PFSK-1 (cell line): ENCODE measurements around the gene SLC22A6.

Source experiments
- FOXP2 ChIP-seq: optimal IDR thresholded peaks from 2 replicates; pipeline ENCODE3; 2011; ENCODE audit warnings: borderline replicate concordance, control low read depth, inconsistent platforms; ENCODE audit not compliant: insufficient read depth; ENCODE audit errors: extremely low read length, extremely low read depth
- POLR2AphosphoS5 ChIP-seq: IDR thresholded peaks from 2 replicates; pipeline ENCODE4 v1.6.1; 2012; ENCODE audit warnings: low read depth, mild to moderate bottlenecking, control low read depth, low read length, moderate library complexity
- SIN3A ChIP-seq: IDR thresholded peaks from 2 replicates; pipeline ENCODE4 v1.6.1; 2012; ENCODE audit warnings: mild to moderate bottlenecking, low read length, moderate library complexity, borderline replicate concordance; ENCODE audit not compliant: insufficient read depth
- TAF1 ChIP-seq: IDR thresholded peaks from 2 replicates; pipeline ENCODE4 v1.6.1; 2012; ENCODE audit warnings: low read length, control low read depth, borderline replicate concordance; ENCODE audit not compliant: insufficient read depth
- TF ChIP-seq, protein P1 (sequence below), 2 experiments: IDR thresholded peaks; 2 replicates each; pipeline versions ENCODE4 v1.6.1 to v1.8.0; 2011 to 2012; ENCODE audit warnings: low read depth in 2 of 2, low read length in 2 of 2, control low read depth in 1 of 2, inconsistent platforms in 1 of 2, mild to moderate bottlenecking in 1 of 2, moderate library complexity in 1 of 2; ENCODE audit not compliant: insufficient read depth in 1 of 2

The SLC22A6 gene

DNA sequence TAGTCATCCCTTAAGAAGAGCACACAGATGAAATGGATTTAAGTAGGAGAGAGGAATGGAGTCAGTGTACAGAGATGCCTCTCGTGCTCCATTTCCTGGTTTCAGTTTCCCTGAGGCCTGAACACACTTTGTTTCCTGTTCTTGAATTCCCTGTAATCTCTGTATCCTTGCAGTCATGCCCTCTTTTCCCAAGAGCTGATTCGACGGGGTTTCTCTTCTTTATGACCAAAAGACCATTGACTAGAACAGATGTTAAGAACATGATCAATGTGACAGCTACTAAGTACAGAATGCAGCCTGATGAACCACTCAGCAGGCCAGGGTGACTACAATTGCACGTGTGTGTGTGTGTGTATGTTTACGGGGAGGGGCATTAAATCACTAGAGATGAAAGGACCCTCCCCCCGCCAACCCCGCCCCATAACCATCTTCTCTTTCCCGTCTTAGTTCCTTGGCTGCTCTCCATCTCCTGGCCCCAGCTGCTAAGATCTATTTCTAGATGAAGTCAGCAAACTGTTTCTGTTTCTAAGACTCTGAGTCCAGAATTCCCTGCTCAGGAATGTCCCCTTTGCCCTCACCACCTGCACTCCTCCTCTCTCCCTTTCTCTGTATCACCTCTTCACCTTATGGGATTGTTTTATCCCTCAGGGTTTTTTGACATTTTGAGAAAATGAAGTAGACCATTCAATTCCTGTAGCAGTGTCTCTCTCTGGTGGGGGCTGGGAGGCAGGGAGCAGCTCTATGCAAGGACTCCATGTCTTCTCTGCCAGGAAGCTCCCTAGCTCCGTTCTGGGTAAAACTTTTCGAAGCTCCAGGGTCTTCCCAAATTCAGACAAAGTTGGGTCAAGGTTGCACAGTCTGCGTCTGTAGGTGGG lies 26.0 kb downstream of the SLC22A6 start:
- peak; percentile 83; the same call in 1 of the 2 replicates for TF ChIP-seq SIN3A
- TF ChIP-seq TAF1 = no peak
- TF ChIP-seq POLR2AphosphoS5 = no peak
- TF ChIP-seq, protein P1, sequence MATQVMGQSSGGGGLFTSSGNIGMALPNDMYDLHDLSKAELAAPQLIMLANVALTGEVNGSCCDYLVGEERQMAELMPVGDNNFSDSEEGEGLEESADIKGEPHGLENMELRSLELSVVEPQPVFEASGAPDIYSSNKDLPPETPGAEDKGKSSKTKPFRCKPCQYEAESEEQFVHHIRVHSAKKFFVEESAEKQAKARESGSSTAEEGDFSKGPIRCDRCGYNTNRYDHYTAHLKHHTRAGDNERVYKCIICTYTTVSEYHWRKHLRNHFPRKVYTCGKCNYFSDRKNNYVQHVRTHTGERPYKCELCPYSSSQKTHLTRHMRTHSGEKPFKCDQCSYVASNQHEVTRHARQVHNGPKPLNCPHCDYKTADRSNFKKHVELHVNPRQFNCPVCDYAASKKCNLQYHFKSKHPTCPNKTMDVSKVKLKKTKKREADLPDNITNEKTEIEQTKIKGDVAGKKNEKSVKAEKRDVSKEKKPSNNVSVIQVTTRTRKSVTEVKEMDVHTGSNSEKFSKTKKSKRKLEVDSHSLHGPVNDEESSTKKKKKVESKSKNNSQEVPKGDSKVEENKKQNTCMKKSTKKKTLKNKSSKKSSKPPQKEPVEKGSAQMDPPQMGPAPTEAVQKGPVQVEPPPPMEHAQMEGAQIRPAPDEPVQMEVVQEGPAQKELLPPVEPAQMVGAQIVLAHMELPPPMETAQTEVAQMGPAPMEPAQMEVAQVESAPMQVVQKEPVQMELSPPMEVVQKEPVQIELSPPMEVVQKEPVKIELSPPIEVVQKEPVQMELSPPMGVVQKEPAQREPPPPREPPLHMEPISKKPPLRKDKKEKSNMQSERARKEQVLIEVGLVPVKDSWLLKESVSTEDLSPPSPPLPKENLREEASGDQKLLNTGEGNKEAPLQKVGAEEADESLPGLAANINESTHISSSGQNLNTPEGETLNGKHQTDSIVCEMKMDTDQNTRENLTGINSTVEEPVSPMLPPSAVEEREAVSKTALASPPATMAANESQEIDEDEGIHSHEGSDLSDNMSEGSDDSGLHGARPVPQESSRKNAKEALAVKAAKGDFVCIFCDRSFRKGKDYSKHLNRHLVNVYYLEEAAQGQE (IDR thresholded peaks at IDR 0.05; ENCODE audit: insufficient read depth in 1 of 2, low read depth in 2 of 2, low read length in 2 of 2) = no peak
- TF ChIP-seq FOXP2 = peak; percentile 48

DNA sequence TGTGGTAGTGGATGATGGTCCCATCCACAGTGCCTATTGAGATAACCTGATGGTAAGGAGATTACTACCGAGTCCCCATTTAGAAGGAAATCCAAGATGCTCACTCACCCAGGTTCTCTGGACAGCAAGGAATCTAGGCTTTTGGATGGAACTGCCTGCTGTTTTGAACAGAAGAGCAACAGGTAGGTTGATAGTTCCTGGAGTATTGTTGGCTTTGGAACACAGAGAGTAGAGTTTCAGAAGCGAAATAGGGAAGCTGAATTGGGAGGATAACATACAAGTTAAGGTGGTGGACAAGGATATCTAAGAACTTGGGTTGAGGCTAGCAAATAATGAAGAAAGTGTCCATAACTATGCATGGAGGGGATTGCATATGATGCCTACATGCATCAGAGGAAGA lies 27.6 kb downstream of the SLC22A6 start:
- TF ChIP-seq FOXP2 (no peak), SIN3A (no peak), POLR2AphosphoS5 (no peak)

DNA sequence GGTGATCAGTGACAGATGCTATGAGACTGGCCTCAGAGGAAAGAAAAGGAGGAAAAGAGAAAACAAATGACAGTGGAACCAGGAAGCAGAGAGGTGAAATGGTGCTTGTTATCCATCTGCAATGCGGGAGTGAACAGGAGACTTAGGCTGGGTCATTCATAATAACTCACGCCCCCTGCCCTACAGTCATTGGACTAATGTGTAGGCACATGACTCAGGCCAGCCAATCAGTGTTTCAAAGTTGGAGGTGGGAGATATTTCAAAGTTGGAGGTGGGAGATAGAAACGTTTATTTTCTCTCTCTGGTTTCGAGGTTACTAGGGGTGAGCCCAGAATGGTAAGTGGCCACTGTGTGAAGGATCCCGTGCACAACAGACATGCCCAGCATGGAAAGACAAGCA lies 30.3 kb downstream of the SLC22A6 start:
- TF ChIP-seq TAF1 (no peak), FOXP2 (no peak), POLR2AphosphoS5 (no peak), SIN3A (no peak)
- TF ChIP-seq, protein P1 (IDR thresholded peaks at IDR 0.05; ENCODE audit: insufficient read depth in 1 of 2, low read depth in 2 of 2, low read length in 2 of 2) = no peak

DNA sequence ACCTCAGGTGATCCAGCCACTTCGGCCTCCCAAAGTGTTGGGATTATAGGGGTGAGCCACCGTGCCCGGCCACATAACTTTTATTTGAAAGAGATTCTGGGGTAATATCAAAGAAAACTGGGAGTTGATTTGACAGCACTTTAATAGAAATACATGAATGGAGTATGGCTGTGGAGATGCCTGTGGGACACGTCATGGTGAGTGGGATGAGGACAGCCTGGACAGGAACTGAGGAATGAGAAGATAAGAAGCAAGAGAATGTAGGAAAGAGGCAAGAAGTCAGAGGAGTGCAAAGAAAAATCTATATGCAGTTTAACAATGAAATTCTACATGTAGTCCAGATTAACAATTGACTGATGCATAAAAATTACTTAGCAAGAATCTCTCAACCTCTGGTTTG lies 31.0 kb downstream of the SLC22A6 start:
- TF ChIP-seq FOXP2 = no peak
- no peak for TF ChIP-seq POLR2AphosphoS5
- TF ChIP-seq, protein P1 (IDR thresholded peaks at IDR 0.05; ENCODE audit: insufficient read depth in 1 of 2, low read depth in 2 of 2, low read length in 2 of 2) = no peak
- TF ChIP-seq SIN3A = no peak
- TF ChIP-seq TAF1 = no peak

DNA sequence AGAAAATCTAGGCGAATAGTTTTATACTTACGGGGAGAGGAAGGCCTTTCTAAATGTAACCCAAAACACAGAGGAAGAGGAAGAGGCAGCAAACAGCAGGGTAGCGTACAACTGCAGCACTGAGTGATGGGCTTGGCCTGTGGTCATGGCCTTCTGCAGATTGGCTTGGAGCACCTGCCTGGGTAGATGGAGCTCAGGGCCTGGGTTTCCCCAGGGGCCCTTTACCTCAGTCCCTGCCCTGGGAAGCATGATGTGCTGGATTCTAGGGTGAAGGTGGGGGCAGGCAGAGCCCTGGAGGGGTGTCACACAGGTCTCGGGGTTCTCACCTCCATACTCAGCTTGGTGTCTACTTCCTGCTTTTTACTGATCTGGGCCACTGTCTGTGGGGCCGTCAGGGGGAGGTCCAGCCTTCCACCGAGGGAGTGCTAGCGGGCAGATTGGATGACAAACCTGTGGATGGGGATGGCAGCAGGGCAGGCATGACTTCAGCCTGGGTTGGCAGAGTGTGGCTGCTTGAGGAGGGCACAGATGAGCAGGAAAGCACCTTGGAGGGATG lies 35.9 kb downstream of the SLC22A6 start:
- TF ChIP-seq TAF1 = no peak
- no peak for TF ChIP-seq POLR2AphosphoS5
- no peak for TF ChIP-seq FOXP2
- TF ChIP-seq, protein P1 (IDR thresholded peaks at IDR 0.05; ENCODE audit: insufficient read depth in 1 of 2, low read depth in 2 of 2, low read length in 2 of 2) = no peak
- no peak for TF ChIP-seq SIN3A
